Mesothelial cell of epicardium (in vitro differentiated cells): ENCODE results near the gene RASL10A. TPM values are rescaled to one million over a fixed set of nuclear protein-coding genes. Genes with fewer than 3 reads are reported as not detected.
"Not testable (repeated sequence)": the region's sequence is repeated elsewhere in the genome, so short reads cannot be mapped to it uniquely, and the experiment has no call there.

ENCODE experiments used
- DNase-seq, 2 experiments: peaks; one replicate each; pipeline ENCODE4 v3.0.0; 2021; ENCODE audit warnings: low spot score in 2 of 2; ENCODE audit not compliant: unreplicated experiment in 2 of 2
- H3K27ac Mint-ChIP-seq: 2 replicates; pipeline ENCODE4 v1.8.0; 2021; ENCODE audit warnings: mixed read lengths
- H3K27me3 Mint-ChIP-seq: 2 replicates; pipeline ENCODE4 v1.8.0; 2021; ENCODE audit warnings: low read depth, mixed read lengths
- H3K36me3 Mint-ChIP-seq: 2 replicates; pipeline ENCODE4 v1.8.0; 2021; ENCODE audit warnings: mixed read lengths
- H3K4me1 Mint-ChIP-seq: 2 replicates; pipeline ENCODE4 v1.8.0; 2021; ENCODE audit warnings: mixed read lengths
- H3K4me3 Mint-ChIP-seq: 2 replicates; pipeline ENCODE4 v1.8.0; 2021; ENCODE audit warnings: mild to moderate bottlenecking, moderate library complexity, mixed read lengths
- H3K9me3 Mint-ChIP-seq: 2 replicates; pipeline ENCODE4 v1.8.0; 2021; ENCODE audit warnings: mixed read lengths
- CTCF ChIP-seq: fragments of 200-600 bp; sonication (generic); IDR thresholded peaks from one replicate; pipeline ENCODE4 v1.5.0; 2021; ENCODE audit warnings: antibody characterized with exemption; ENCODE audit not compliant: unreplicated experiment
- total RNA-seq: library from RNA; stranded (reverse); gene quantifications from 3 replicates; pipeline ENCODE4 v1.2.1, GENCODE V29; 2021

RASL10A gene
- total RNA-seq, result 2.5 to 3.8 TPM (median 3.1 TPM) in 3 replicates

- Mint-ChIP-seq H3K27me3 (peaks cover 46% of the 10 kb centered on the region), H3K27ac (no peak within 1 kb of the TSS), H3K9me3 (no peaks in the 10 kb centered on the region), H3K4me1 (peaks cover 13% of the 10 kb centered on the region), H3K36me3 (peaks cover 3% of the 10 kb centered on the region), H3K4me3 (peak within 1 kb of the TSS; percentile 60)
- no peak for DNase-seq
- no peak for TF ChIP-seq CTCF
Measured at GRCh38 chr22:29315286-29316140, at the start of gene RASL10A. RASL10A (minus strand) TSS chr22:29315697; CDS start chr22:29315246, 451 bp downstream.

- DNase-seq, result peak in 1 of 2 experiments; percentile 57
- TF ChIP-seq CTCF, result peak; percentile 40
- no peak overlapping the region for H3K4me3 Mint-ChIP-seq
- H3K4me1 Mint-ChIP-seq, result no peaks in the 10 kb centered on the region
- H3K27me3 Mint-ChIP-seq, result no peaks in the 10 kb centered on the region
- peaks cover 12% of the 10 kb centered on the region for H3K36me3 Mint-ChIP-seq
- no peaks in the 10 kb centered on the region for H3K9me3 Mint-ChIP-seq
- no peak overlapping the region for H3K27ac Mint-ChIP-seq
Measured at GRCh38 chr22:29359469-29359868, 44.0 kb upstream of the RASL10A start.

GRCh38 chr22:29357193-29357890 is 41.8 kb upstream of the RASL10A start:
- not testable (repeated sequence) for DNase-seq, H3K4me3 Mint-ChIP-seq, H3K27me3 Mint-ChIP-seq, H3K27ac Mint-ChIP-seq, H3K9me3 Mint-ChIP-seq, H3K4me1 Mint-ChIP-seq
- peaks cover 15% of the 10 kb centered on the region for H3K36me3 Mint-ChIP-seq

- no peaks in the 10 kb centered on the region for H3K4me1 Mint-ChIP-seq
- no peak overlapping the region for H3K4me3 Mint-ChIP-seq
- DNase-seq, result no peak
- no peak overlapping the region for H3K27ac Mint-ChIP-seq
- no peak for TF ChIP-seq CTCF
- H3K27me3 Mint-ChIP-seq, result no peaks in the 10 kb centered on the region
- H3K9me3 Mint-ChIP-seq, result no peaks in the 10 kb centered on the region
- H3K36me3 Mint-ChIP-seq, result peaks cover 17% of the 10 kb centered on the region
Measured at GRCh38 chr22:29353860-29354259, 38.4 kb upstream of the RASL10A start.

- TF ChIP-seq CTCF, result no peak
- Mint-ChIP-seq H3K4me3 (no peak overlapping the region), H3K27ac (no peak overlapping the region), H3K36me3 (peaks cover 17% of the 10 kb centered on the region), H3K27me3 (no peaks in the 10 kb centered on the region), H3K9me3 (no peaks in the 10 kb centered on the region), H3K4me1 (no peaks in the 10 kb centered on the region)
- DNase-seq, result no peak
Measured at GRCh38 chr22:29353286-29353685, 37.8 kb upstream of the RASL10A start.

DNA sequence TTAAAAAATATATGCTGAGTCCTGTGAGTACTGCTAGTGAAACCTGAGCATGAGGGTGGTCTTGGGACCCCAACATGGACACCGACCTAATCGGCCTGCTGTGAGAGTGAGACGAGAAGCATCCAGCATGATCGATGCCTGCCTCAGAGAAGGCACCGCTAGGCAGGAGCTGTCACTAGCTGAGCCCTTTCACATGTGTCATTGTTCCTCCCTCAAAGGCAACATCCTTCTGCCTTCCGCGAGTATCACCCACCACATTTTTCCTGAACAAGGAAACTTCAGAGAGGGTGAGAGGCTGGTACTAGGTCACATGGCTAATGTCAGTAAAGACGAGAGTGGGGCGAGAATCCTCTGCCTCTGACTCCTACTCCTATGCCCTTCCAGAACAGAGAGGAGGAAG is 37.3 kb upstream of the RASL10A start:
- Mint-ChIP-seq H3K4me1 (no peaks in the 10 kb centered on the region), H3K27me3 (no peaks in the 10 kb centered on the region), H3K9me3 (no peaks in the 10 kb centered on the region), H3K36me3 (peaks cover 13% of the 10 kb centered on the region), H3K27ac (no peak overlapping the region), H3K4me3 (no peak overlapping the region)
- no peak for DNase-seq
- no peak for TF ChIP-seq CTCF
